Choroid plexus epithelial cell (primary cell): Measurements from ENCODE around the gene PACS1.

Experiments
- DNase-seq: peaks from one replicate; pipeline ENCODE4 v3.0.0-alpha.2; 2010; ENCODE audit warnings: low read depth
- H3K4me3 ChIP-seq: 2 replicates; pipeline ENCODE4 v1.5.1; 2011; ENCODE audit warnings: low read depth, mild to moderate bottlenecking, control low read depth, low read length, moderate library complexity
- TF ChIP-seq, protein P1 (sequence below): conservative IDR thresholded peaks from 2 replicates; pipeline ENCODE4 v1.5.1; 2011; ENCODE audit warnings: low read depth, mild to moderate bottlenecking, control low read depth, inconsistent platforms, low read length, moderate library complexity

The PACS1 gene

DNA sequence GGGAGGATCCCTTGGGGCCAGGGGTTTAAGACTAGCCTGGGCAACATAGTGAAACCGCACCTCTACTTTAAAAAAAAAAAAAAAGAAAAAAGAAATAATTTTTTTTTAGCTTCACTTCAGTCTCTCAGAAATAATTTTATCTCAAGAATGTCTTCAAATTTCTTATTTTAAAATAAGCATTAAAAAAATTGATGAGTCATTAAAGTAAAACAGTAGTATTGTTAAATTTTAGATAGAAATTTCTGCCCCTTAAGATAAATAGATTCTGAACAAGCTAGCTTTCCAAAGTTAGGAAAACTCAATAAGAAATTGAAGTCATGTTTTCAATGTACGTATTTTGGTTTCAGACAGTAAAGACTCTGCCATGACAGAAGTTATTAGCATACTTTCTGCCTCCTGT, 7.7 kb upstream of the PACS1 start:
- DNase-seq, result no peak
- no peak overlapping the region for H3K4me3 ChIP-seq
- TF ChIP-seq, protein P1, sequence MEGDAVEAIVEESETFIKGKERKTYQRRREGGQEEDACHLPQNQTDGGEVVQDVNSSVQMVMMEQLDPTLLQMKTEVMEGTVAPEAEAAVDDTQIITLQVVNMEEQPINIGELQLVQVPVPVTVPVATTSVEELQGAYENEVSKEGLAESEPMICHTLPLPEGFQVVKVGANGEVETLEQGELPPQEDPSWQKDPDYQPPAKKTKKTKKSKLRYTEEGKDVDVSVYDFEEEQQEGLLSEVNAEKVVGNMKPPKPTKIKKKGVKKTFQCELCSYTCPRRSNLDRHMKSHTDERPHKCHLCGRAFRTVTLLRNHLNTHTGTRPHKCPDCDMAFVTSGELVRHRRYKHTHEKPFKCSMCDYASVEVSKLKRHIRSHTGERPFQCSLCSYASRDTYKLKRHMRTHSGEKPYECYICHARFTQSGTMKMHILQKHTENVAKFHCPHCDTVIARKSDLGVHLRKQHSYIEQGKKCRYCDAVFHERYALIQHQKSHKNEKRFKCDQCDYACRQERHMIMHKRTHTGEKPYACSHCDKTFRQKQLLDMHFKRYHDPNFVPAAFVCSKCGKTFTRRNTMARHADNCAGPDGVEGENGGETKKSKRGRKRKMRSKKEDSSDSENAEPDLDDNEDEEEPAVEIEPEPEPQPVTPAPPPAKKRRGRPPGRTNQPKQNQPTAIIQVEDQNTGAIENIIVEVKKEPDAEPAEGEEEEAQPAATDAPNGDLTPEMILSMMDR, result no peak

GRCh38 chr11:66063900-66064299, 6.2 kb upstream of the PACS1 start:
- no peak overlapping the region for H3K4me3 ChIP-seq
- no peak for DNase-seq
- TF ChIP-seq, protein P1, result no peak

DNA sequence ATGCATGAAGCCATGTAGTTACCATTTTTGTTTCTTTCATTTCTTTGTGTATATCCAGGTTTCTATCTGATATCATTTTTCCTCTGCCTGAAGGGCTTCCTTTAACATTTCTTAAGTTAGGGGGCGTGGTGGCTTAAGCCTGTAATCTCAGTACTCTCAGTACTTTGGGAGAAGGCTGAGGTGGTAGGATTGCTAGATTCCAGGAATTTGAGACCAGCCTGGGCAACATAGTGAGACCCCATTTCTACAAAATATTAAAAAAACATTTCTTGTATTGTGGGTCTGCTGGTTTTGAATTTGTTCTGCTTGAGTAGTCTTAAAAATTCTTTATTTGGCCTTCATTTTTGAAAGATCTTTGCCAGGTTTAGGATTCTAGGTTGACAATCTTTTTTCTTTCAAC, 5.5 kb upstream of the PACS1 start:
- no peak for DNase-seq
- TF ChIP-seq, protein P1, result no peak
- H3K4me3 ChIP-seq, result no peak overlapping the region

- DNase-seq, result no peak
- TF ChIP-seq, protein P1, result no peak
- H3K4me3 ChIP-seq, result no peak overlapping the region
Measured at GRCh38 chr11:66066751-66067150, 3.3 kb upstream of the PACS1 start.

DNA sequence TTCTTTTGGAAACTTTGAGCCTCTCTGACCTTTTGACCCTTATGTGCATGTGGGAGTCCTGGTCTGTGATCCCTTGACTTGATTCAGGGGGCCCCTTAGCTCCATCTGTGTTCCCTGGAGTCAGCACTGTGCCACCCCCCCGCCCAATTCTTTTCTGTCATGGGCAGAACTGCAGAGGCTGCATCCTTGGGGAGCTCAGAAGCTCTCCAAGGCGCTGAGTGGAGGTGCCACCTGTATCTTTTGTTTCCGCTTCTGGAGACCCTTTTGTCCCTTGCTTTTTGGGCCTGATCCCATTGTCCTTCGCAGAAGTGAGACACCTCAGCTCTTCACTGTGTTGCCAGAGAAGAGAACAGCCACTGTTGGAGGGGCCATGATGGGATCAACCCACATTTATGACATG, 2.4 kb upstream of the PACS1 start:
- no peak overlapping the region for H3K4me3 ChIP-seq
- TF ChIP-seq, protein P1, result no peak

DNA sequence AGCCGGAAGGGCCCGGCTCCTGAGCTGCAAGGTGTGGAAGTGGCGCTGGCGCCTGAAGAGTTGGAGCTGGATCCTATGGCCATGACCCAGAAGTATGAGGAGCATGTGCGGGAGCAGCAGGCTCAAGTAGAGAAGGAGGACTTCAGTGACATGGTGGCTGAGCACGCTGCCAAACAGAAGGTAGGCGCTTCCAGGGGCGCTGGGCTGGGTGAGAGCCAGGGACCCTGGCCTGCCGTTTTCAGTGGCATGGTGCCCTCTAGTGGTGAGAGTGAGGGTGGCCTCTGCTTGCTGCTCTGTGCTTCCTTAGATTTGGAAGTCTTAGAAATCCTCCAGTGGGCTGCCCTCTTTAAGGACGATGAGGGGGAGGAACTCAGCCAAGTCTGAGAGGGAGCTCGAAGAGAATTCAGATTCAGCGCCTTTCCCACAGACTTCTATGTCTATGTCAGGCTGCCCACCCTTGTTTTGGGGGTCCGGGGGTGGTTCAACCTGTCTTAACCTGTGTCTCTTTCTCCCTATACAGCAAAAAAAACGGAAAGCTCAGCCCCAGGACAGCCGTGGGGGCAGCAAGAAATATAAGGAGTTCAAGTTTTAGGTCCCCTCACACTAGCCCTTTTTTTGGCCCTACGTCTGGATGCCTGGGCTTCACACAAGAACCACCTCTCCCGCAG, 1.8 kb upstream of the PACS1 start:
- peak; percentile 79 for DNase-seq
- no peak overlapping the region for H3K4me3 ChIP-seq
- TF ChIP-seq, protein P1, result peak; percentile 91

More for the DNA sequence above, 2.4 kb upstream of the PACS1 start:
- DNase-seq, result no peak
